HG03460 (cell line): Measurements from ENCODE around the gene RBMS3.
"Not testable (repeated sequence)": the region's sequence is repeated elsewhere in the genome, so short reads cannot be mapped to it uniquely, and the experiment has no call there.

Source experiments
- ATAC-seq: cut with Tn5 transposase; IDR thresholded peaks from one replicate; pipeline ENCODE4 v1.9.1; 2021; ENCODE audit not compliant: unreplicated experiment

Gene RBMS3

GRCh38 chr3:29473481-29474170 lies 192.8 kb downstream of the RBMS3 start:
- ATAC-seq = not testable (repeated sequence)

GRCh38 chr3:29475305-29475840 lies 194.5 kb downstream of the RBMS3 start:
- no peak for ATAC-seq

- ATAC-seq = no peak
These were observed 195.0 kb downstream of the RBMS3 start for GRCh38 chr3:29475854-29476253.

- no peak for ATAC-seq
These were observed 197.7 kb downstream of the RBMS3 start for GRCh38 chr3:29478611-29479010.

- ATAC-seq = no peak
These were observed 200.4 kb downstream of the RBMS3 start for GRCh38 chr3:29481249-29481648.

- no peak for ATAC-seq
These were observed 201.3 kb downstream of the RBMS3 start for GRCh38 chr3:29481969-29482767.

- no peak for ATAC-seq
These were observed 203.8 kb downstream of the RBMS3 start for GRCh38 chr3:29484633-29485032.

- ATAC-seq = no peak
These were observed 205.2 kb downstream of the RBMS3 start for GRCh38 chr3:29486096-29486495.

GRCh38 chr3:29486917-29487316 lies 206.0 kb downstream of the RBMS3 start:
- ATAC-seq = no peak

GRCh38 chr3:29488922-29489321 lies 208.1 kb downstream of the RBMS3 start:
- no peak for ATAC-seq

- ATAC-seq = no peak
These were observed 212.2 kb downstream of the RBMS3 start for GRCh38 chr3:29493109-29493508.

GRCh38 chr3:29494305-29495036 lies 213.6 kb downstream of the RBMS3 start:
- ATAC-seq = no peak

- no peak for ATAC-seq
These were observed 216.4 kb downstream of the RBMS3 start for GRCh38 chr3:29497282-29497681.

GRCh38 chr3:29502771-29503170 lies 221.9 kb downstream of the RBMS3 start:
- ATAC-seq = no peak

- no peak for ATAC-seq
These were observed 222.4 kb downstream of the RBMS3 start for GRCh38 chr3:29503314-29503713.

GRCh38 chr3:29503958-29504357 lies 223.1 kb downstream of the RBMS3 start:
- no peak for ATAC-seq

GRCh38 chr3:29506502-29506901 lies 225.6 kb downstream of the RBMS3 start:
- no peak for ATAC-seq

- ATAC-seq = no peak
These were observed 230.8 kb downstream of the RBMS3 start for GRCh38 chr3:29511701-29512100.

- no peak for ATAC-seq
These were observed 231.8 kb downstream of the RBMS3 start for GRCh38 chr3:29512641-29513040.

- ATAC-seq = no peak
These were observed 232.4 kb downstream of the RBMS3 start for GRCh38 chr3:29513236-29513635.

- ATAC-seq = no peak
These were observed 233.3 kb downstream of the RBMS3 start for GRCh38 chr3:29514170-29514569.
